ENCODE results near the gene NUDT3. TPM values are rescaled to one million over a fixed set of nuclear protein-coding genes. Genes with fewer than 3 reads are reported as not detected.
A peak's percentile ranks its signal among the peaks of the same experiment; 100 is the strongest.

NUDT3 gene
- total RNA-seq, 1 donor, result 24.4 TPM

DNA sequence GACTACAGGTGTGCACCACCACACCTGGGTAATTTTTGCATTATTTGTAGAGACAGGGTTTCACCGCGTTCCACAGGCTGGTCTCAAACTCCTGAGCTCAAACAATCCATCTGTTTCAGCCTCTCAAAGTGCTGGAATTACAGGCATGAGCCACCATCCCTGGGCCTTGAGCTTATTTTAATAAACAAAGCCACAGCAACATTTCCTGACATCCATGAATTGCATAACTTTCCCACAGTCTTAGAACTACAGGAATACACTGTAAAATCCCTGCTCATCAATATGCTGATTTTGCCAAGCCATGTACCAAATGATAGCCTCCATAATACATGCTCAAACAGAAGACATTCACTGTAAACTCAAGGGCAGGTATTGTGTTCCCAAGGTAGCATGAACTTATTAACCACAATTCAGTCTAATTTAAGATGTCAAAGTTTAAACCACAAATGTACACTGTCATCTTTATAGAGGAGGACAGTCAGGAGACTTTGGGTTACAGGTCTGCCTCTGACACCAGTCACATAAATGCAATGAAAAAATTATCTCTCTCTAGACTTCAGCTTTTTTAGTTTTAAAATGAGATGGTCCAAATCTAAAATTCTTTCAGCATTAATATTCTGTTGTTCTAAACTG lies 40.0 kb downstream of the NUDT3 start:
- TF ChIP-seq, protein P1, sequence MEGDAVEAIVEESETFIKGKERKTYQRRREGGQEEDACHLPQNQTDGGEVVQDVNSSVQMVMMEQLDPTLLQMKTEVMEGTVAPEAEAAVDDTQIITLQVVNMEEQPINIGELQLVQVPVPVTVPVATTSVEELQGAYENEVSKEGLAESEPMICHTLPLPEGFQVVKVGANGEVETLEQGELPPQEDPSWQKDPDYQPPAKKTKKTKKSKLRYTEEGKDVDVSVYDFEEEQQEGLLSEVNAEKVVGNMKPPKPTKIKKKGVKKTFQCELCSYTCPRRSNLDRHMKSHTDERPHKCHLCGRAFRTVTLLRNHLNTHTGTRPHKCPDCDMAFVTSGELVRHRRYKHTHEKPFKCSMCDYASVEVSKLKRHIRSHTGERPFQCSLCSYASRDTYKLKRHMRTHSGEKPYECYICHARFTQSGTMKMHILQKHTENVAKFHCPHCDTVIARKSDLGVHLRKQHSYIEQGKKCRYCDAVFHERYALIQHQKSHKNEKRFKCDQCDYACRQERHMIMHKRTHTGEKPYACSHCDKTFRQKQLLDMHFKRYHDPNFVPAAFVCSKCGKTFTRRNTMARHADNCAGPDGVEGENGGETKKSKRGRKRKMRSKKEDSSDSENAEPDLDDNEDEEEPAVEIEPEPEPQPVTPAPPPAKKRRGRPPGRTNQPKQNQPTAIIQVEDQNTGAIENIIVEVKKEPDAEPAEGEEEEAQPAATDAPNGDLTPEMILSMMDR (IDR thresholded peaks at IDR 0.05; ENCODE audit: insufficient read depth, low read length), result no peak
- no peak overlapping the region for H3K4me3 ChIP-seq (ENCODE audit: low read depth, low read length)
- DNase-seq (ENCODE audit: low read depth), result peak; percentile 17

GRCh38 chr6:34350934-34351217 lies 41.6 kb downstream of the NUDT3 start:
- TF ChIP-seq, protein P1 (IDR thresholded peaks at IDR 0.05; ENCODE audit: insufficient read depth, low read length), result no peak

GRCh38 chr6:34350137-34350933 lies 42.1 kb downstream of the NUDT3 start:
- H3K4me3 ChIP-seq (ENCODE audit: low read depth, low read length), result no peak overlapping the region
- TF ChIP-seq, protein P1 (IDR thresholded peaks at IDR 0.05; ENCODE audit: insufficient read depth, low read length), result no peak
- peak; percentile 7 for DNase-seq (ENCODE audit: low read depth)

More at GRCh38 chr6:34350934-34351217, 41.6 kb downstream of the NUDT3 start:
- no peak overlapping the region for H3K4me3 ChIP-seq (ENCODE audit: low read depth, low read length)
- no peak for DNase-seq (ENCODE audit: low read depth)

DNA sequence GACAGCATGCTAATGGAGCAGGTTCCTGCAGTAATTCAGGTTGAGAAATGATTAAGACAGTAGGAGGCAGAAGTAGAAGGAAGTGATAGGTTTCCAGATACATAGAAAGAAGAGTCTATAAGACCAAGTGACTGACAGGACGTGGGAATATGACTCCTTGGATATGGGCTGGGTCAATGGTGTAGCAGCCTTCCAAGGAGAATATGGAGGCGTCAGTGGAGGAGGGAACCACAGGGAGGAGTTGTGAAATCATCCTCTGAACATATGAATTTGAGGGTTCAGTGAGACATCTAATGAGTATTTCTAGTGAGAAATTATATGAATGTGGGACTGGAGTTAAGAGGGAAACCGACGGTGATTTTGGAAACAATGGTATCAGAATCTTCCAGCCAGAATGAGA lies 43.3 kb downstream of the NUDT3 start:
- DNase-seq (ENCODE audit: low read depth), result no peak
- TF ChIP-seq, protein P1 (IDR thresholded peaks at IDR 0.05; ENCODE audit: insufficient read depth, low read length), result no peak
- H3K4me3 ChIP-seq (ENCODE audit: low read depth, low read length), result no peak overlapping the region

GRCh38 chr6:34347303-34347702 lies 45.2 kb downstream of the NUDT3 start:
- H3K4me3 ChIP-seq (ENCODE audit: low read depth, low read length), result no peak overlapping the region
- no peak for DNase-seq (ENCODE audit: low read depth)
- TF ChIP-seq, protein P1 (IDR thresholded peaks at IDR 0.05; ENCODE audit: insufficient read depth, low read length), result no peak

GRCh38 chr6:34346175-34347119 lies 46.0 kb downstream of the NUDT3 start:
- no peak overlapping the region for H3K4me3 ChIP-seq (ENCODE audit: low read depth, low read length)
- DNase-seq (ENCODE audit: low read depth), result no peak
- TF ChIP-seq, protein P1 (IDR thresholded peaks at IDR 0.05; ENCODE audit: insufficient read depth, low read length), result no peak
